GM19035 (cell line): ENCODE measurements around the gene GRID1.
"Not testable (repeated sequence)": the region's sequence is repeated elsewhere in the genome, so short reads cannot be mapped to it uniquely, and the experiment has no call there.

Experiments used
- ATAC-seq: cut with Tn5 transposase; IDR thresholded peaks from one replicate; pipeline ENCODE4 v1.9.1; 2021; ENCODE audit not compliant: unreplicated experiment

GRID1 gene

DNA sequence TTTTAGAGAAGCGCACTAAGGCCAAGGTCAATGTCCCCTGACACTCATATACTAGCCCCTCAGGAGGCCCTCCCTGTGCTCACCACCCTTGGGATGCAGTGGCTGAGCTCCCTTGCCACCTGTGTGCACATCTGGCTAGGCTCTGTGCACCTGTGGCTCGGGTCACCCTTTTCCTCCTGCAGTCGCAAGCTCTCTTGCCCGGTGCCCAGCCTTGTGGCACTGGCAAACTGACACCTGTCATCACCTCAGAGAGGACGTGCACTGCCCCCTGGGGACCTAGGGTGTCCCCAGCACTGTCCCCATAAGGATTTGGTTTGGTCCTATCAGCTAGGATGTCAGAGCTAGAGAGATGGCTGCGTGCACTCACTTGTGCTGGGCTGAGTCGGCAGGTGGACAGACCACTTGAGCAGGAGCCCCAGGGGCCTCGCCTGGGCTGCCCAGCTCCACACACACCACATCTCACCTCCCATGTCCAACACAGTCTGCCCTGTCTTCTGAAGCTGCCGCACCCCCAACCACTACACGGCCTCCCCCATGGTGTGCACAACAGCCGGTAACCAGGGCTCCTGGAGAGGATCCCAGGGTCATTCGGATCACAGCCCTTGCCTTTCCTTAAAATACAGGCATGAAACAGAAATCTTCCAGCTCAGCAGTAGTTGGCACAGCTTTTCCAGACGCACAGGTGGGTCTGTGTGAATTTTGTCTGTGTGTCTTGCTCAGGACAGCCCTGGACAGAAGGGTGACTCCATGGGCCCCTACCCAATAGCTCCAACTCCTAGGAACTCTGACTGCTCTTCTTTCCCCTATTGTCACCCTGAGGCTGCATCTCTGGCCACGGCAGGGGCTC lies 111.0 kb downstream of the GRID1 start:
- ATAC-seq, result no peak

DNA sequence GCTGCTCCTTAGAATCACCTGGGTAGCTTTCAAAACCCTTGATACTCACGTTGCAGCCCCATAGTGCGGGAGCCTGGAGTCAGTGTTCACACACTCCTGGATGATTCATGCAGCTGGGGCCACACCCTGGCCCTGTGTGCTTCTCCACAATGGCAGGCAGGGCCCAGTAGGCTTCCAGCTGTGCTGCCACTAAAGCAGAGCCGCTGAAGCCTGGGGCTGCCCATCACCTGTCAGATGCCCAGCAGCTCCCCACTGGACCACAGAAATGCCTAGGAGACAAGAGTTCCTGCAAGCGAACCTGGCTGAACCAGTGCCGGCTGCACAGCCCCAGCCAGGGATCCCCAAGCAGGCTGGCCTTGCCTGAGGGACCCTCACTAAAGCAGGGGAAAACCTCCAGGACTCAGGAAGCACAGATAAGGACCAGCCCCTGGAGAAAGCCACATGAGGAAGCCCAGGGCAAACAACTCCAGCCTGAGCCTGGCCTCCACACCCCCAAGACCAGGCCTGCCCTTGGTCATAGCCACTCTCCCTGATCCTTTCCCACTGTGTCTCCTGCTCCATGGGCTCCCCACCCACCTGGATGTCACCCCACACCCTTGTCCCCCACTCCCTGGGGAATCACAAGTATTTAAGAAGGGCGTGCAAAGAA lies 111.9 kb downstream of the GRID1 start:
- no peak for ATAC-seq

- no peak for ATAC-seq
Observed at GRCh38 chr10:86254081-86254480, 112.5 kb downstream of the GRID1 start.

- ATAC-seq, result no peak
Observed at GRCh38 chr10:86253091-86254072, 113.2 kb downstream of the GRID1 start.

GRCh38 chr10:86252556-86252955 lies 114.0 kb downstream of the GRID1 start:
- no peak for ATAC-seq

DNA sequence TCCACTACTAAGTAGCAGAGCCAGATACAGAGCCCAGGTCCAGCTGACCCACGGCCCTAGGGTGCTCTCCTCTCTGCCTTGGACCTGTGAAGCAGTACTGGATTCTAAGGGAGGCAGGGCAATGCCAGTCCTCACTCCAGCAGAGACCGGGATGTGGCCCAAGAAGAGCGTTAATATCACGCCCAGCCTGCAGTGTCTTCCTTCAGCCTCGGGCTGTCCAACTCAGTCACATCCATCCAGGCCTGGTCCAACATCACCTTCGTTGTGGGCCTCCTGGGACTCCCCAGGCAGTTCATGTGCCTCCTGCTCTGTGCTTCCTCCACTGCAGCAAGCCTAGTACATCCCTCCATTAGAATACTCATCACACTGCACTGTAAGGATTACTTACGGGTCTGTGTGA lies 114.5 kb downstream of the GRID1 start:
- ATAC-seq, result no peak

- no peak for ATAC-seq
Observed at GRCh38 chr10:86251426-86251825, 115.2 kb downstream of the GRID1 start.

GRCh38 chr10:86250399-86250798 lies 116.2 kb downstream of the GRID1 start:
- ATAC-seq, result no peak

- ATAC-seq, result no peak
Observed at GRCh38 chr10:86249794-86250193, 116.8 kb downstream of the GRID1 start.

- ATAC-seq, result no peak
Observed at GRCh38 chr10:86248062-86248461, 118.5 kb downstream of the GRID1 start.

- ATAC-seq, result no peak
Observed at GRCh38 chr10:86247588-86247987, 119.0 kb downstream of the GRID1 start.

DNA sequence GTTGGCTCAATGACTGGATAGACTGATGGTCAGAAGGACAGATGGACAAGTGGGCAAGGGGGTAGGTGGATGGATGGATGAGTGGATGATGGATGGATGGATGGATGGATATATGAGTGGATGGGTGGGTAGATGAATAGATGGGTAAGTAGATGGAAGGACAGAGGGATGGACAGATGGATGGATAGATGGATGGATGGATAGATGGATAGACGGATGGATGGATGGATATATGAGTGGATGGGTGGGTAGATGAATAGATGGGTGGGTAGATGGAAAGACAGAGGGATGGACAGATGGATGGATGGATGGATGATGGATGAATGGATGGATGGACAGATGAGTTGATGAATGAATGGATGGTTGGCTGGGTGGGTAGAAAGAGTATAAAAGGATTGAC lies 119.5 kb downstream of the GRID1 start:
- ATAC-seq, result no peak

DNA sequence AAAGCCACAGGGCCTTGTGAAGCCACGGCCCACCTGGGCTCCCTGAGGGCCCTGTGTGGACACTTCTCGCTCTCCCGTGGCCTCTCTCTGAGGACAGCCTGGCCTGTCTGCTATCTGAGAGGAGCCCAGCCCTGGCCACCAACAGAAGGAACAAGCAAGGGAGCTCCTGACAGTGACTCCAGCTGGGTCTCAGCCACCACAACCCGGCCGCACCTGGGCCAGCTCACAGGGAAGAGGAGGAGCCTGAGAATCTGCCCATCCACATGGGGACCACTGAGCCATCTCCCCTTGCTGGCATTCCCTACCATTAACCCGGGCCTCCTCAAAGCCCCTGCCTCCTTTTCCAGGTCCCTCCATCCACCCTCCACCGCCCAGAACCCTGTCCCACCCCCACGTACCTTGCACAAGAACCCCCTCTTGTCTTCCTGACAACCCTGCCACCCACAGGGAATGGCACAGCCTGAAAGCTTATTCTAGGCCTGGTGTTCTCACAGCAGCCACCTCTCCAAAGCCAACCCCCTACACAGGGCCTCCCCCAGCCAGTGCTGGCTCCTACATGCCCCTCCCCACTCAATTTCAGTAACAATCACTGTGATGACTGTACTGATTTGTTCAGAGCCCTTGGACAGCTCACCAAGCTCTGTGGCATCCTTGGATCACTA lies 120.2 kb downstream of the GRID1 start:
- no peak for ATAC-seq

DNA sequence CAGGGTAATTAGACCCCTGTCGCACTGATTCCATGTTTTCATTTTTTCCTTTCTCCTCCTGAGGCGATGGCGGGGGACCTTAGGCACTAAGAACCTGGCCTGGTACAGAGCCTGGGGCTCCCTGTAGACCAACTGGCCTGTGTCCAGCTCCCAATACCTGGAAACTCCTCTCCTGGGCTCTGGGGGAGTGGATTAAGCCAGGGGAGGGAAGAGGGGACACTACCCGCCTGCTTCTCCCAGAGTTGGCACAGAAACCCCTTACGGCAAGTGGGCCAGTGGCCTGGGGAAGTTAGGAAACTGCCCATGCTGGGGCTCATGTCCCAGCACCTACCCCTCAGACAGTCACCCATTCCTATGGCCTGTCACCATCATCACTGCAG lies 121.6 kb downstream of the GRID1 start:
- no peak for ATAC-seq

DNA sequence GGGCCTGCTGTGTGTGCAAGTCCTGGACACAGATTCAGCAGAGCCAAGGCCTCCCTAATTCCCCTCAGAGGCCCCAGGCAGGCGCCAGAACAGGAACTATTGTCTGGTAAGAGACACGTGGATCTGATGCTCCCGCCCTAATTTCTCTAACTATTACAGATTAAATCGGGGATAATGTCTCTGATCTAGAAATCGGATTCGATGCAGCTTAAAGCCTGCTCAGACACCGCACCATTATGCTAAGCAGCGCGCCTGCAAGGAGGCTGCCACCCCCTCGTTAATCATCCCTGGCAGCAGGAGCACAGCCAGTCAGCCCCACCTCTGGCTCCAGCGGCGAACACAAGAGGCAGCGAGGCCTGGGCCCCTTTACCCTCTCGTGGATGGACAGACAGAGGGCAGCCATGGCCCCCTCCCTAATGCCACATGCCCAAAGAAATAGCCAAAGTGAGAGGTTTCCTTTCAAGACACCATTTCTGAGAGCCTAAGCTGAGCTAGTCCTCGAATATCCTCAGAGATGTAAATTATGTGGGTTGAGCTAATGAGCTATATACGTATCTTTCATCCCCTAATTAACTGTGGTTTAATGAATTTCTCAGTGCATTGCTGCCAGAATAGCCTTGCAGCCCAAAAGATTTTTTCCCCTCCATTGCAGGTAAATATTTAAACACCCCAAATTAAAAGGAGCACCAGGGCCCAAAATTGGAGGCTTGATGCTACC lies 122.1 kb downstream of the GRID1 start:
- no peak for ATAC-seq

DNA sequence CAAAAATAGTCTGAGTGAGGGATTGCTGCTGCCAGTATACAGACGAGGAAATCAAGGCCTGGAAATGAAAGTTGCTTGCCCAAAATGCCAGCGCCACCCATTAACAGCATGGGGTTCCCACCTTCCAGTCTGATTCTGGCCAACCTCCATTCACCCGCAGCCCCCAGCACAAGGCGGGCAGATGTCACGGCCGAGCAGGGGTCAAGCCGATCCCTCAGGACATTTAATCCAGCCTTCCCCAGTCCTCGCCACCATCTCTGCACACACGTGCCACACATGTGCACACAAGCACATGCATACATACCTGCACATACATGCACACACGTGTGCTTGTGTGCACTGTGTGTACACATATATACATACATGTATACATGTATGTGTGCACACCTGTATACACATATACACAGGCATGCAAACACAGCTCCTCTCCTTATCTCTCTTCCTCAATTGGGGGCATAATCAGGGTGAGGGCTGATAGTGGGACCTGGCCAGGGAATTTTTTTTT lies 122.9 kb downstream of the GRID1 start:
- no peak for ATAC-seq

DNA sequence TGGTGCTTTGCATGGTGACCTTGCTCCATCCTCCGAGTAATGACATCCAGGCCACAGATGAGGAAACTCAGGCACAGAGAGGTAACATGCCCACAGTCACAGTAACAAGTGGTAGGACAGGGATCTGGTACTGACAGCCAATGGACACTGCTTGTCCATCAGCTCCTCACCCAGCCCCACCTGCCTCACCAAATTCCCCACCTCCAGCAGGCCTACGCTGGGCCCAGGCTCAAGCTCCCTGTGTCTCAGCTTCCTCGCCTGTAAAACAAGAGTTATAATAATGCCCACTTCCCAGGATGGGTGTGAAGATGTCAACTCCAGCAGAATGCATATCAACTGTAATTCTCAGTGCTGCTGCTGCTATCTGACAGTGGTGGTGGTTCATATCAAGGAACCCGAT lies 123.8 kb downstream of the GRID1 start:
- ATAC-seq, result no peak

GRCh38 chr10:86238089-86238488 lies 128.5 kb downstream of the GRID1 start:
- ATAC-seq, result not testable (repeated sequence)

GRCh38 chr10:86234541-86235270 lies 131.9 kb downstream of the GRID1 start:
- ATAC-seq, result no peak
